Stimulated activated memory B cell treated with anti-CD40 and anti-IgM and Interleukin-4, amounts not matched to agents 10 μg/mL and 1 μg/mL and 100 μg/mL, for 72 hours (primary cell): ENCODE results near the gene TMEM108.

ENCODE experiments used
- ATAC-seq: fragments of 150-1000 bp; cut with Tn5 transposase; 2 replicates; pipeline ENCODE4 v1.10.0; 2021
- H3K27ac Mint-ChIP-seq: one replicate; pipeline ENCODE4 v1.8.0; 2022; ENCODE audit warnings: mild to moderate bottlenecking, mixed read lengths
- H3K27me3 Mint-ChIP-seq: one replicate; pipeline ENCODE4 v1.8.0; 2022; ENCODE audit warnings: mixed read lengths
- H3K36me3 Mint-ChIP-seq: one replicate; pipeline ENCODE4 v1.8.0; 2022; ENCODE audit warnings: mixed read lengths
- H3K4me1 Mint-ChIP-seq: one replicate; pipeline ENCODE4 v1.8.0; 2022; ENCODE audit warnings: mixed read lengths
- H3K4me3 Mint-ChIP-seq: one replicate; pipeline ENCODE4 v1.8.0; 2022; ENCODE audit warnings: mild to moderate bottlenecking, moderate library complexity, mixed read lengths
- H3K9me3 Mint-ChIP-seq: one replicate; pipeline ENCODE4 v1.8.0; 2022; ENCODE audit warnings: mixed read lengths

The TMEM108 gene

DNA sequence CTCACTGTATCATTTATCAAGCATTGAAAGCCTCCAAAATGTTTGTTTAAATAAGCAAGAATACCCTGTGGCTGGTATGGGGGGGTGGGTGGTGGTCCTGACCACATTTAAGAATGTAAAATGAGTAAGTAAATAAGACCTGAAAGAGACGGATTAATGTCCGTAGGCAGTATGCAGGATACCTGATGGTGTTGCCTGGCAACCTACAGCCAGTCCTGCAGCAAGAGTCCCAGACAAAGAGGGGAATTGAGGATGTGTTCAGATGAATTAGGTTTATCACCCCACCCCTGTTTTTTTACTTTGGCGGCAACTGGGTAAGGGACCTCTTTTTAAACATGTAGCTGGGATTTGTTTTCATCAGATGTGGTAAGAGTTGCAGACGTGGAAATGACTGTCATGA, 261.9 kb downstream of the TMEM108 start:
- Mint-ChIP-seq H3K36me3 (no peaks in the 10 kb centered on the region), H3K4me1 (no peaks in the 10 kb centered on the region), H3K27ac (no peak overlapping the region), H3K9me3 (no peaks in the 10 kb centered on the region), H3K27me3 (no peaks in the 10 kb centered on the region), H3K4me3 (no peak overlapping the region)
- ATAC-seq: no peak

DNA sequence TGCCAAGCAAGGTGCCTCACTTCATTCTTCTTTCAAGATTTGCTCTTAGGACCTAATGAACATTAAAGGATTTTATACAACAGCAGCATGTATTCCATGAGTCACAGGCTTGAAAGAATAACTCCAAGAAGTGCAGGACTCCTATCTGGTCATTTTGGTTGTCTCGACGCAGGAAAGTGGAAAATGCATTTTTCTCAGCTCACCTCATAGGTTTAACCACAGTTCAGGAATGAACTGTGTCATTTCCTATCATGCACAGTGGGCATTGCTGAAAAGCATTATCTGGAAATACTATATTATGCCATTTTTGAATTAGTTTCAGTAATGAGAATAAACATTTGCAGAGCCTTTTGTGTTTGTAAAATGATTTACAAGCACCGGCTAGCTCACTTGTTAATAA, 263.0 kb downstream of the TMEM108 start:
- H3K27me3 Mint-ChIP-seq: no peaks in the 10 kb centered on the region
- H3K4me3 Mint-ChIP-seq: no peak overlapping the region
- no peak overlapping the region for H3K27ac Mint-ChIP-seq
- H3K36me3 Mint-ChIP-seq: no peaks in the 10 kb centered on the region
- no peaks in the 10 kb centered on the region for H3K9me3 Mint-ChIP-seq
- no peaks in the 10 kb centered on the region for H3K4me1 Mint-ChIP-seq
- no peak for ATAC-seq

- no peaks in the 10 kb centered on the region for H3K9me3 Mint-ChIP-seq
- H3K4me1 Mint-ChIP-seq: no peaks in the 10 kb centered on the region
- H3K36me3 Mint-ChIP-seq: no peaks in the 10 kb centered on the region
- no peak overlapping the region for H3K4me3 Mint-ChIP-seq
- no peaks in the 10 kb centered on the region for H3K27me3 Mint-ChIP-seq
- no peak overlapping the region for H3K27ac Mint-ChIP-seq
- no peak for ATAC-seq
Measured at GRCh38 chr3:133301731-133302130, 263.5 kb downstream of the TMEM108 start.

- Mint-ChIP-seq H3K36me3 (no peaks in the 10 kb centered on the region), H3K4me1 (no peaks in the 10 kb centered on the region), H3K27ac (no peak overlapping the region), H3K4me3 (no peak overlapping the region), H3K9me3 (peaks cover 5% of the 10 kb centered on the region), H3K27me3 (no peaks in the 10 kb centered on the region)
- ATAC-seq: no peak
Measured at GRCh38 chr3:133303430-133303829, 265.2 kb downstream of the TMEM108 start.

DNA sequence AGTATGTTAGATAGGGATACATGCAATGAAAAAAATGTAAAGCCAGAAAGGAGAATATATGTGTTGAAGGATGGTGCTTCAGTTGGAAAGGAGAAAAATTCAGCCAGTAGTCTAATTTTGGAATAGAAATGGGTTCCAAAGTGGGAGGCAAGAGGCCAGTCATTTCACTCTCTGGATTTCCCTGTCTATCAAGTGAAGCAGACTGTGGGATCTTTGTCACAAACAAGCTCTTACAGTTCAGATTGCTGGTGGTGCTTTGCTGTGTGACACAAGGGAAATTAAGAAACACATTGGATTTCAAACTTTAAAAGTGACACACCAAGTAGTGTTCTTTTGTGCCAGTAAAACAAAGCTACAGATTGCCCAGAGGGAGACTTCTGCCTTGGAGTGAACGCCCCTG, 279.7 kb downstream of the TMEM108 start:
- H3K9me3 Mint-ChIP-seq: peaks cover 22% of the 10 kb centered on the region
- ATAC-seq: no peak
- no peak overlapping the region for H3K4me3 Mint-ChIP-seq
- H3K27me3 Mint-ChIP-seq: peaks cover 41% of the 10 kb centered on the region
- H3K4me1 Mint-ChIP-seq: no peaks in the 10 kb centered on the region
- no peak overlapping the region for H3K27ac Mint-ChIP-seq
- H3K36me3 Mint-ChIP-seq: peaks cover 5% of the 10 kb centered on the region

- Mint-ChIP-seq H3K4me1 (no peaks in the 10 kb centered on the region), H3K27me3 (peaks cover 18% of the 10 kb centered on the region), H3K27ac (no peak overlapping the region), H3K4me3 (no peak overlapping the region), H3K36me3 (no peaks in the 10 kb centered on the region), H3K9me3 (peaks cover 11% of the 10 kb centered on the region)
- no peak for ATAC-seq
Measured at GRCh38 chr3:133328373-133328772, 290.2 kb downstream of the TMEM108 start.

GRCh38 chr3:133329626-133330025, 291.4 kb downstream of the TMEM108 start:
- Mint-ChIP-seq H3K4me3 (no peak overlapping the region), H3K27ac (no peak overlapping the region), H3K9me3 (peaks cover 3% of the 10 kb centered on the region), H3K4me1 (no peaks in the 10 kb centered on the region), H3K36me3 (no peaks in the 10 kb centered on the region), H3K27me3 (peaks cover 31% of the 10 kb centered on the region)
- no peak for ATAC-seq

DNA sequence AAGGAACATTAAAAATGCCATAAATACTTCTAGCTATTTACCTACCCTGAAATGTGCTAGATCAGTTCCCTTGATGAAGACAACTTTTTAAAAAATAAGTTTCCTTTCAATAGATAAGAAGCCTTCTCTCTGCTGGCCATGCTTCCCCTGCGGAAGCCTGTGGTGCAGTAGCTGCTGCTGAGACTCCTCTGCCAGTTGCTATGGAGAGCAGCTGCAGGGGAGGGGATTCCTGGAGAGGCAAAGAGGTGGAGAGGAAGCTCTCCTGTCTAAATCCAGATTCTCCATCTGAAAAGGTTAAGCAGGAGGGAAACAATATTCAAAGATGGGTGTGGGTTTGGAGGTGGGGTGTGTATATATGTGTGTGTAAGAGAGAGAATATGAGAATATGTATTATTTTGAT, 291.9 kb downstream of the TMEM108 start:
- H3K36me3 Mint-ChIP-seq: no peaks in the 10 kb centered on the region
- ATAC-seq: no peak
- H3K27me3 Mint-ChIP-seq: peaks cover 35% of the 10 kb centered on the region
- H3K4me1 Mint-ChIP-seq: no peaks in the 10 kb centered on the region
- H3K9me3 Mint-ChIP-seq: peaks cover under 1% of the 10 kb centered on the region
- H3K4me3 Mint-ChIP-seq: no peak overlapping the region
- no peak overlapping the region for H3K27ac Mint-ChIP-seq

- Mint-ChIP-seq H3K27ac (no peak overlapping the region), H3K27me3 (peaks cover 38% of the 10 kb centered on the region), H3K4me1 (no peaks in the 10 kb centered on the region), H3K4me3 (no peak overlapping the region), H3K9me3 (no peaks in the 10 kb centered on the region), H3K36me3 (no peaks in the 10 kb centered on the region)
- no peak for ATAC-seq
Measured at GRCh38 chr3:133330522-133330921, 292.3 kb downstream of the TMEM108 start.

DNA sequence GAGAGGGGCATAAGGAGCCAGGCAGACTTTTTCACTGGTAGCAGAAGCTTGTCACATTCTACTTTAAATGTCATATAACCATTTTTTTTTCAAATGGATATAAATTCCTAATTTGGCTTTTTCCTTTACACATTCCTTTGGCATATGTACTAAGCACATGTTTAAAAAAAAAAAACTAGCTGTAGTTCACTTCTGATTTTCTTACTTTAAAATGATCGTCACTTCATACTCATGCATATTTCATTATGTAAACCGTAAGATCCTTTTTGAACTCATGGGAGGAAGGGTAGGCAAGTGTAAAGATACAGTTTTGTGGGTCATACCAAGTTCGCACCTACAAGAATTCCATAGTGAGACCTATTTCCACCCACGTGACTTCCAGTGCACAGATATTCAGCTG, 316.5 kb downstream of the TMEM108 start:
- Mint-ChIP-seq H3K4me1 (no peaks in the 10 kb centered on the region), H3K9me3 (peaks cover 3% of the 10 kb centered on the region), H3K4me3 (no peak overlapping the region), H3K27ac (no peak overlapping the region), H3K36me3 (no peaks in the 10 kb centered on the region), H3K27me3 (peaks cover 62% of the 10 kb centered on the region)
- ATAC-seq: no peak

DNA sequence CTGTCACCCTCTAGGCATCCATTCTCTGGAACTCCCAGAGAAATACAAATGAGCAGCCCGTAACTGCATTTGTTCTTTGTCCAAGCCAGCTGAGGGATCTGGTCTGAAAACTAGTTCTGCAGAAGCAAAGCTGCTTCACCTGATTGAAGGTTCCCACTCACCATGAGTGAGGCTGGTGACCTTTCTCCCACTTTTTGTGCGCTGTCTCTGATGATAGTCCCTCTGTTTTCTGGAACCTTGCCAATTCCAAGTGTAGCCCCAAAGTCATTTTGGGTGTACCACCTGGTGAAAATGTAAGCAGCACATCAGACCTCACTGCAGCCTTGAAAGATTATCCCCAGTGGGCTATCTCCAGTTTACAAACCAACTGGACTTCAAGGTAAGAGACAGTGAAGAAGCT, 322.3 kb downstream of the TMEM108 start:
- no peak for ATAC-seq
- H3K4me3 Mint-ChIP-seq: no peak overlapping the region
- H3K27ac Mint-ChIP-seq: no peak overlapping the region
- peaks cover 38% of the 10 kb centered on the region for H3K27me3 Mint-ChIP-seq
- H3K4me1 Mint-ChIP-seq: no peaks in the 10 kb centered on the region
- no peaks in the 10 kb centered on the region for H3K36me3 Mint-ChIP-seq
- H3K9me3 Mint-ChIP-seq: peaks cover 3% of the 10 kb centered on the region

- no peaks in the 10 kb centered on the region for H3K36me3 Mint-ChIP-seq
- no peak for ATAC-seq
Measured at GRCh38 chr3:133361011-133361410, 322.8 kb downstream of the TMEM108 start.

GRCh38 chr3:133361435-133361834, 323.2 kb downstream of the TMEM108 start:
- no peaks in the 10 kb centered on the region for H3K36me3 Mint-ChIP-seq
- ATAC-seq: no peak
- H3K27me3 Mint-ChIP-seq: peaks cover 28% of the 10 kb centered on the region
- peaks cover under 1% of the 10 kb centered on the region for H3K9me3 Mint-ChIP-seq
- H3K4me1 Mint-ChIP-seq: no peaks in the 10 kb centered on the region
- no peak overlapping the region for H3K27ac Mint-ChIP-seq
- H3K4me3 Mint-ChIP-seq: no peak overlapping the region

More at GRCh38 chr3:133361011-133361410, 322.8 kb downstream of the TMEM108 start:
- H3K4me1 Mint-ChIP-seq: no peaks in the 10 kb centered on the region
- H3K4me3 Mint-ChIP-seq: no peak overlapping the region
- H3K9me3 Mint-ChIP-seq: peaks cover 3% of the 10 kb centered on the region
- H3K27ac Mint-ChIP-seq: no peak overlapping the region
- H3K27me3 Mint-ChIP-seq: peaks cover 33% of the 10 kb centered on the region

DNA sequence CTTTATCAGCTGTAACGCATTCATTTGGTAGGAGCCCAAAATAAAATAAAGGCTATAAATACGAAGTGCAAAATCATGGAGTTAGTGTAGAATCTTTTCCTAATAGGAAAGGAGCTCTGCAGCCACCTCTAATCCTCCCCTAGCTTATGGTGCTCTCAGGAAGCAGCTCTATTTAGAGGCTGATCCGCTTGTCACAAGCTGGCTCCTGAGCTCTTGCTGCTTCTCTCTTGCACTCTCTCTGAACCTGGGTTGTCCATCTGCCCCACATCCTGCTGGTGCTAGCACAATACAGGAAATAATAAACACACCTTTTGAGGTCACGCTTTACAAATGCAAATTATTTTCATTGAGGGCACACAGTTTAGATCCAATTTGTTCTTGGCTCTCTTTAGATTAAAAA, 324.3 kb downstream of the TMEM108 start:
- H3K27ac Mint-ChIP-seq: no peak overlapping the region

GRCh38 chr3:133364704-133365103, 326.5 kb downstream of the TMEM108 start:
- no peak overlapping the region for H3K4me3 Mint-ChIP-seq
- H3K9me3 Mint-ChIP-seq: no peaks in the 10 kb centered on the region
- H3K27ac Mint-ChIP-seq: no peak overlapping the region
- H3K27me3 Mint-ChIP-seq: peaks cover 19% of the 10 kb centered on the region
- no peaks in the 10 kb centered on the region for H3K4me1 Mint-ChIP-seq
- ATAC-seq: no peak
- no peaks in the 10 kb centered on the region for H3K36me3 Mint-ChIP-seq

More for the DNA sequence above, 324.3 kb downstream of the TMEM108 start:
- no peak overlapping the region for H3K4me3 Mint-ChIP-seq
- no peak for ATAC-seq
- no peaks in the 10 kb centered on the region for H3K36me3 Mint-ChIP-seq
- H3K9me3 Mint-ChIP-seq: no peaks in the 10 kb centered on the region
- H3K4me1 Mint-ChIP-seq: no peaks in the 10 kb centered on the region
- H3K27me3 Mint-ChIP-seq: peaks cover 17% of the 10 kb centered on the region

GRCh38 chr3:133366921-133367320, 328.7 kb downstream of the TMEM108 start:
- H3K36me3 Mint-ChIP-seq: no peaks in the 10 kb centered on the region
- H3K27me3 Mint-ChIP-seq: peaks cover 37% of the 10 kb centered on the region
- no peaks in the 10 kb centered on the region for H3K9me3 Mint-ChIP-seq
- no peak for ATAC-seq
- H3K4me3 Mint-ChIP-seq: no peak overlapping the region
- no peak overlapping the region for H3K27ac Mint-ChIP-seq
- H3K4me1 Mint-ChIP-seq: no peaks in the 10 kb centered on the region

GRCh38 chr3:133367403-133367802, 329.2 kb downstream of the TMEM108 start:
- no peak overlapping the region for H3K4me3 Mint-ChIP-seq
- no peak overlapping the region for H3K27ac Mint-ChIP-seq
- peaks cover 37% of the 10 kb centered on the region for H3K27me3 Mint-ChIP-seq

More at GRCh38 chr3:133367403-133367802, 329.2 kb downstream of the TMEM108 start:
- Mint-ChIP-seq H3K9me3 (no peaks in the 10 kb centered on the region), H3K4me1 (no peaks in the 10 kb centered on the region), H3K36me3 (no peaks in the 10 kb centered on the region)
- peak; percentile 24 for ATAC-seq
